Gastrocnemius medialis (tissue), 4 donors: Measurements from ENCODE around the gene DUSP14.

ENCODE experiments used
- POLR2A ChIP-seq, 2 donors: fragments of 450-650 bp; IDR thresholded peaks; one replicate each; pipeline ENCODE4 v1.6.1; 2017; ENCODE audit warnings: antibody characterized with exemption in 2 of 2, mild to moderate bottlenecking in 2 of 2, moderate library complexity in 2 of 2
- TF ChIP-seq, protein P1 (sequence below), 5 experiments: fragments of 450-650 bp in 3 of 5; fragments of 200-600 bp in 2 of 5; sonication (generic) in 2 of 5; IDR thresholded peaks in 4 of 5; conservative IDR thresholded peaks in 1 of 5; 1 replicate in 4 of 5; 2 replicates in 1 of 5; pipeline ENCODE4 v1.5.1; 2016 to 2019; ENCODE audit warnings: antibody characterized with exemption in 5 of 5, mild to moderate bottlenecking in 3 of 5, moderate library complexity in 3 of 5

- TF ChIP-seq, protein P1, sequence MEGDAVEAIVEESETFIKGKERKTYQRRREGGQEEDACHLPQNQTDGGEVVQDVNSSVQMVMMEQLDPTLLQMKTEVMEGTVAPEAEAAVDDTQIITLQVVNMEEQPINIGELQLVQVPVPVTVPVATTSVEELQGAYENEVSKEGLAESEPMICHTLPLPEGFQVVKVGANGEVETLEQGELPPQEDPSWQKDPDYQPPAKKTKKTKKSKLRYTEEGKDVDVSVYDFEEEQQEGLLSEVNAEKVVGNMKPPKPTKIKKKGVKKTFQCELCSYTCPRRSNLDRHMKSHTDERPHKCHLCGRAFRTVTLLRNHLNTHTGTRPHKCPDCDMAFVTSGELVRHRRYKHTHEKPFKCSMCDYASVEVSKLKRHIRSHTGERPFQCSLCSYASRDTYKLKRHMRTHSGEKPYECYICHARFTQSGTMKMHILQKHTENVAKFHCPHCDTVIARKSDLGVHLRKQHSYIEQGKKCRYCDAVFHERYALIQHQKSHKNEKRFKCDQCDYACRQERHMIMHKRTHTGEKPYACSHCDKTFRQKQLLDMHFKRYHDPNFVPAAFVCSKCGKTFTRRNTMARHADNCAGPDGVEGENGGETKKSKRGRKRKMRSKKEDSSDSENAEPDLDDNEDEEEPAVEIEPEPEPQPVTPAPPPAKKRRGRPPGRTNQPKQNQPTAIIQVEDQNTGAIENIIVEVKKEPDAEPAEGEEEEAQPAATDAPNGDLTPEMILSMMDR (IDR thresholded peaks at IDR 0.05 in 4 of 5, conservative IDR thresholded peaks at IDR 0.05 in 1 of 5) = no peak
- no peak for TF ChIP-seq POLR2A (IDR thresholded peaks at IDR 0.05)
Measured at GRCh38 chr17:37476431-37477120, 13.1 kb upstream of the DUSP14 start.
